SH-SY5Y (cell line): ENCODE measurements around the gene SENP5.

Source experiments
- GATA2 ChIP-seq: IDR thresholded peaks from 2 replicates; pipeline ENCODE4 v1.6.1; 2011; ENCODE audit warnings: mild to moderate bottlenecking, low read depth, low read length
- GATA3 ChIP-seq: IDR thresholded peaks from 2 replicates; pipeline ENCODE4 v1.6.1; 2011; ENCODE audit warnings: low read depth, mild to moderate bottlenecking, low read length, moderate library complexity

SENP5 gene

DNA sequence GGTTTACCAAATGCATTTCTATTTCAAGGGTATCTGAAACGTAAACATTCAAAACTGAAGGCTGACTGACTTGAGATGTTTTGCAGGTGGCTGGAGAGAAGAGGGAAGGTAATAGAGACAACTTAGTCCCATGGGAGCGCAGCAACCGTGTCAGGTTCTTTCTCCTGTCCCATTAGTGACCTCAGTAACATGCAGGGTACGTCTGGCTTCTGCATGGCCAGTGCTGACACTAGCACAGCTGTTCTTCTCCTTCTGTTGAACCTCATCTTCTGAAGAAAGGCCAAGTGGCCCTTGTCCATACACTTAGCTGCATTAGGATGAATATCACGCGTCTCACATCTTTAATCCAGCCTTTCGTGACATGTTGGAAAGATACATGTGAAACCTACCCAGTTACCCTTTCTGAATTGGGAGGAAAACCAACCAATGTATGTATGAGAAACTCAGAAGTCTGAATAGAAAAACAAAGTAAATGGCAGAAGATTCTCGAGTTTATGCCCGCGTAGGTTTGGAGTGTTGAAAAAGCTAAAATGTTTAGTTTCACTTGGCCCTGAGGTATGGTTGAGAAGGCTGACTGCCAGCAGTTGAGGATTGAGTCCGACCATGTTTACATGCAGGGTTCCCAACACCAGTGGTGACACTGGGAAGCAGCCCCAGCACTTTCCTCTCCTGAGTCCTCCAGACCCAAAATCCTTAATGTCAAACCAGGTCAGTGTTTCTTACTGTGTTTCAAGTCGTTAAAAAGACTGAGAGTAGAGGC is 64.3 kb downstream of the SENP5 start:
- no peak for TF ChIP-seq GATA2
- no peak for TF ChIP-seq GATA3

DNA sequence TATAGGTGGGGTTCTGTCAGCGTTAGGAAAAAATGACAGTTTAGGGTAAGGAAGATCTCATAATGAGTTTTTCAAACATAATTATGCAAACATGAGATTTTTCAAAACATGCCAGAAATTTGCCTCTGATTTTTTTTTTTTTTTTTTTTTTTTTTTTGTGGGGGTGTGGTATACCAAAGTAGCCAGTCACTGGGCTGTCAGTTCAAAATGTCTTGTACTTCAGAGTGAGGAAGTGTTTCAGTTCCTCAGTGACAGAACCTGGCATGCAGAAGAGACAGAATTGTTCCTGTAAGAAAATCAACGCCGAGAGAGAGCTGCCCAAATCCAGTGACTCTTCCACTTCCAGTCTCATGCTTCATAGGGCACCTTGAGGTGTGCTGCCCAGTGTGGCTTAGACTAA is 64.9 kb downstream of the SENP5 start:
- no peak for TF ChIP-seq GATA3
- TF ChIP-seq GATA2: no peak

DNA sequence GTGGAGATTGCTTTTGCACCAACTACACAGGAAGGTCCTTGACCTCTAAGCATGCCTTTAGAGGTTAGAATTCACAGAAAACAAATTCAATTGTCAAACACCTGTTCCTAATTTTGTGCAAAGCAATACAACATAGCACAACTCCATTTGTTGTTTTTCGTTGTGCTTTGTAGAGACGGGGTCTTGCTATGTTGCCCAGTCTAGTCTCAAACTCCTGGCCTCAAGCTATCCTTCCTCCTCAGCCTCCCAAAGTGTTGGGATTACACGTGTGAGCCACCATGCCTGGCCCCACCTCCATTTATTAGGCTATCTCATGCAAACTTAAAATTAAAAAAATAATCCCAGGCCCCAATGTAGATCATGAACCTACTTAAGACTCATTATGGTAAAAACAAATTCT is 68.6 kb downstream of the SENP5 start:
- TF ChIP-seq GATA2: no peak
- no peak for TF ChIP-seq GATA3

DNA sequence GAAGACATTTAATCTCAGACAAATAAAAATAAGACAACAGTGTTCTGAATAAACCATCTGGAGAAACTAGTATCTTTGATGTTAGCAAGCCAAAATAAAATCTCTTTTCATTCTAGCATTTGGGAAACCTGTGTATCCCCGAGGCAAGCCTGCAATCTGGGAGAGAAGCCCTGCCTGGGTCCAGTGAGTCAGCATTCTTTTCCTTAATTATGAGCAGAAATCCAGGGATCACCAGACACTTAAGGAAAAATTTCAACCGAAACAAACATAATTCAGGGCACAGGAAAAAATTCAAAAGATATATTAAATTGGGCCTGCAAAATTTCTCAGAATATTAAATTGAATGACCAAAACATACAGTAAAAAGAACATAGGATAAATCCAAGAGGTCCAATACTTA is 70.4 kb downstream of the SENP5 start:
- TF ChIP-seq GATA3 (no peak), GATA2 (no peak)

DNA sequence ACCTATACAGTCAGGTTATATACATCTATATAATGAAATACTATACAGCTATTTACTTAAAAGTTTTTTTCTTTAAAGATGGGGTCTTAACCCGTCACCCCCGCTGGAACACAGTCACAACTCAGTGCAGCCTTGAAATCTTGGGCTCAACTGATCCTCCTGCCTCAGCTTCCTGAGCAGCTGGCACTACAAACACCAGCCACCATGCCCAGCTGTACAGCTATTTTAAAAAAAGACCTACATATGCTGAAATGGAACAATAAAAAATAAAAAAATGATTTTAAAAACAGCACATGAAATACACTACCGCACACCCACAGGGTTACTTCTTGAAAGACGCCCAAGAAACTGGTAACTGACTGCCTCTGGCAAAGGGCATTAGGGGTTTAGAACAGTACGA is 70.9 kb downstream of the SENP5 start:
- TF ChIP-seq GATA2 (no peak), GATA3 (no peak)

DNA sequence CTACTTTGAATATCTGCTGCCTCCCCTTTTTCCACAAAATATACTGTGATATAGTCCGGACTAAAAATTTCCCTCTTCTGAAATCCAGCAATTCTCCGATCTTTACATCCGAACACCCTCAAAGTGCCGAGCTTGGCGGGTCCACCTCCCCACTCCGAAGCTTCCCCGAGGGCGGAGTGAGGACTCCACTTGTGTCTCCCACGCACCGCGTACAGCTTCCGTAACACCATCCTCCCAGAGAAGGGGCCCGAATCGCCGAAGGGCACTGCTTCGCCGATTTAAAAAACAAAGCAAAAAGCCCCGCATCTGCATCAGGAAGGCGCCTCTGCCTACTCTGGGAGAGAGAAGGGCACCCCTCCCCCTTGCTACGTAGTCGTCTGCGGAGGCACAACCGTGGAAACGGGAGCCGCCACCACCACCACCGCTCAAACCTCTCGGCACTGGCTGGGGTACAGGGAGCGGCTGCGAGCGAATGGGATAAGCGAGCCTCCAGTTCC is 74.1 kb downstream of the SENP5 start:
- TF ChIP-seq GATA2 (no peak), GATA3 (no peak)

DNA sequence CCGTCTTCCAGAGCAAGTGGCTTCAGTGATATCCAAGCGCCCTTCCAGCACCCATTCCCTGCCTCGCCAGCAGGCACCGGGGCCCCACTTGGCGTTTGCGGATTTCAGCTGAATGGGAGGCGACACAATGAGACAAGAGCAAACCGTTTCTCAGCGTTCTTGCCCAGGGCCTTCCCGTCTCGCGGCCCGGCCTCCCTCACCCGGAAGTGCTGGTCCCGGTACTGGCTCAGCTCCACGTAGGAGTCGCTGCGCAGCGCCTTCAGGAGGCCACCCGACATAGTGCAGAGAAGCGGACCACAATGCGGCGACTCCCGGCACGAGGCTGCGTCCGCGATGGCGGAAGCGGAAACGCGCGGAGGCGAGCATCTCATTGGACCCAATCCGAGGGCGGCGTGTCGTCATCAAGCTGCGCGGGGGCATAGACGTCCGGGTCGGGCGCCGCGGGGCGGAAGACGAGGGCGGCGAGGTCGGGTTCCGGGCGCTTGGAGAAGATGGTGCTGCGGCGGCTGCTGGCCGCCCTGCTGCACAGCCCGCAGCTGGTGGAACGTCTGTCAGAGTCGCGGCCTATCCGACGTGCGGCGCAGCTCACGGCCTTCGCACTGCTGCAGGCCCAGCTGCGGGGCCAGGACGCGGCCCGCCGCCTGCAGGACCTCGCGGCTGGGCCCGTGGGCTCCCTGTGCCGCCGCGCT is 74.7 kb downstream of the SENP5 start, which contains the start of gene NCBP2:
Gene NCBP2 (minus strand): TSS at position 303 of the 689 bp plus-strand sequence. CDS start 25 bp downstream, at position 278.
- TF ChIP-seq GATA2 (no peak; the same call in 1 of the 2 replicates), GATA3 (no peak)

DNA sequence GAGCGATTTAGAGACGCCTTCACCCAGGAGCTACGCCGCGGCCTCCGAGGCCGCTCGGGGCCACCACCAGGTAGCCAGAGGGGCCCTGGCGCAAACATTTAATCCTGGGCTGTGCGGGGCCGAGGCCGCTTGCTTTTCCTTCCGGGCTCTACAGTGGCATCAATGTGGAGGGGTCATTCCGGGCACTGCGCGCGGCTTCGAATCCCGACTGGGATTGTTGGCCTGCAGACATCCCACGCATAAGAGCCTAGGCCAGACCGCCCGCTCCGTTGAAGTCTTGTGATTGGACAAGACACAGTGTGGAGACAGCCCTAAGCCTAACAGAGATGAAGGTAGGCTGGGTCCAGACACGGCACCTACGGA is 75.2 kb downstream of the SENP5 start:
- no peak for TF ChIP-seq GATA3
- no peak for TF ChIP-seq GATA2

DNA sequence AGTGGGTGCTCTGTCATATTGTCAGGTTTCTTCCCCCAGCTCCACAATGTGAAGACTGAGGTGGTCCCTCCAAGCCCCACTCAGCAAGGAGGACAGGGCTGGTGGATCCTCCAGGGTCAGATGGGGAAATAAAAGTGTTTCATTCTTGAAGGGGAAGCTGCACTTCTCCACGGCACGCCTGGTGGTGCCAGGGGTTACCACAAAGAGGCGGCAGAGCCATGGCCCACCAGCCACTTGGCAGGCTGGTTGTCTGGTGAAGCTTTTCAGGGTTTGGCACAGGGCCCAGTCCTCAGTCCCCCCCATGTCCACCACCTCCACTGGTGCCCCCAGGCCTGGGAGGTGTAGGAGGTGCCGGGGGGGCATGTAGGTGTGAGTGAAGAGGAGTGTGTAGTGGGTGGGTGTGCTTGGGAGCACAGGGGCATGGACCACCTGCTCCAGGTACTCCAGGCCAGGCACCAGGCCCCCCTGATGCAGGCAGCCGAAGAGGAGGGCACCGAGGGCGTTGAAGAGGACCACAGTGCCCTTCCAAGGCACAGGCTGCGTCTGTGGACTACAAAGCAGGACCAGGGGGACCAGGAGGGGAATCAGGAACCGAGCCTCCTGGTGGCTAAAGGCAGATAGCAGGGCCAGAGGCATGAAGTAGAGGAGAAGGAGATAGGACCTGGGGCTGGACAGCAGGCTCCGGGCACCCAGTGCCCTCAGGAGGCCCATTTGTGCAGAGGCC is 79.6 kb downstream of the SENP5 start:
- TF ChIP-seq GATA3: no peak
- TF ChIP-seq GATA2: no peak

DNA sequence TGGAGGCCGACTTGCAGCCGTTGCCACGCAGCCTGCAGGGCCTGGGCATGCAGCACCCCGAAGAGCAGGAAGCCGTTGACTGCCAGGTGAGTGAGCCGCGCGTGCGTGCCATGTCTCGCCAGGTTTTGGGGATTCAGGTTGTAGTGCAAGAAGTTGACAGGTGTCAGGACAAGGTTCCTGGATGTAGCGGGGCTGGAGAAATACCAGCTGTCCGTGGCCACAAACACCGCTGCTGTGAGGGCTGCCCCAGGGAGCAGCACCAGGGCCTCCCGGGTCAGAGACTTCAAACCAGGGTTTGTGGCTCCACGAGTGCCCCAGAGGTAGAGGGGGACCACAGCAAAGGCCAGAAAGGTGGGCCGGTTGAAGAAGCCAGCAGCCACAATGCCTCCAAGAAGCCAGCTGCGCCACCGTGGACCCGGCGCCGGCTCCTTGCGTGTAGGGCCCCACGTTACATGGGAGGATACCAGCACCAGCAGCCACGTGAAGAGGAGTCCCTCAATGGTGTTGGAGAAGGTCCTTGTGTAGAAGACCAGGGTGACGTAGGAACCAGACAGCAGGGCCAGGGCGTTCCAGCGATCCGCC is 80.2 kb downstream of the SENP5 start:
- TF ChIP-seq GATA3 (no peak), GATA2 (no peak)

DNA sequence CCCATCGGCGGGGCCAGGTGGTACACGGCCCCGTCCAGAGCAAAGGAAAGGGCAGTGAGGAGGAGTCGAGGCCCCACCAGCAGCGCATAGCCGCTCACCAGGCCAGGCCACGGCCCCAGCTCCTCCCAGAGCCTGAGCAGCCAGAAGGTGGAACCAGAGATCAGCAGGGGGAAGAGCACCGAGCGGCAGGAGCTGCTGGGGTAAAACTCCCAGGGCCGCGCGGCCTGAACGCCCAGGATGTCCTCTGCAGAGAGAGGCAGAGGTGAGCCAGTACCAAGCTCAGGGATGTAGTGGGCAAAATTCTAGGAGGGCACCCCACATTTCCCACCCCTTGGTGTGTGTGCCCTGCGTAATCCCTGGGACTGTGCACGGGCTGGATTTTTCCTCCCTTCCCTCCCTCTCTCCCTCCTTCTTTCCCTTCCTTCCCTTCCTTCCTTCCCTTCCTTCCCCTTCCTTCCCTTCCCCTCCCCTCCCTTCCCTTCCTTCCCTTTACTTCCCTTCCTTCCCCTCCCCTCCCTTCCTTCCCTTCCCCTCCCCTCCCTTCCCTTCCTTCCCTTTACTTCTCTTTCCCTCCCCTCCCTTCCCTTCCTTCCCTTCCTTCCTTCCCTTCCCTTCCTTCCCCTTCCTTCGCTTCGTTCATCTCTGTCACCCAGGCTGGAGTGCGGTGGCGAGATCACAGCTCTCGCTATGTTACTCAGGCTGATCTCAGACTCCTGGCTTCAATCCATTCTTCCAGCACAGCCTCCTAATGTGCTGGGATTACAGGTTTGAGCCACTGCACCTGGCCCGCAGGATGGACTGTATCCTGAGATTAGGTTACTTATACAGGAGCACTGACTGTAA is 80.9 kb downstream of the SENP5 start:
- TF ChIP-seq GATA2: no peak
- no peak for TF ChIP-seq GATA3

DNA sequence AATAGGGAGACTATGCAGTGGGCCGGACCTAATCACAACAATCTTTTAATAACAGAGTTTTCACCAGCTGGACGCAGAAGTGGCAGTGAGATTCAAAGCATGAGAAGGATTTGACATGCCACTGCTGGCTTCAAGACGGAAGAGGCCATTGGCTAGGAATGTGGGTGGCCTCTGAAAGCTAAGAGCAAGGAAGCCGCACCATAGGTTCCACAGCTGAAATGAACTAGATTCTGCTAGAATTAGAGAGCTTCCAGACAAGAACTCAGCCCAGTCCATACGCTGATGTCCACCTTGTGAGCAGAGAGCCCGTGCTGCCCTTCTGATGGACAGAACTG is 81.5 kb downstream of the SENP5 start:
- TF ChIP-seq GATA3 (no peak), GATA2 (no peak)

DNA sequence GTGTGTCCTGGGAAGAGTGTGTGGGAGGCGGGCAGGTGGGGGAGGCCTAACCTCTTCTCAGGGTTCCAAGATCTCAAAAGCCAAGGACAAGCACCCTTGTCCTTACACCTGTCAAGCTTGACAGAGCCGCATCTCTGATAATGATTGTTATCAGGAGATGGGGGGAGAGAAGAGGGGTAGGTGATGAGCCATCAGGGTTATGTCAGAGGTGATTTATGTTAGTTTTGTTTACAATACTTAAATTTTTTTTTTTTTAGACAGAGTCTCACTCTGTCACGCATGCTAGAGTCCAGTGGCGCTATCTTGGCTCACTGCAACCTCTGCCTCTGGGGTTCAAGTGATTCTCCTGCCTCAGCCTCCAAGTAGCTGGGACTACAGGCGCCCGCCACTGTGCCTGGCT is 82.0 kb downstream of the SENP5 start:
- TF ChIP-seq GATA3 (no peak), GATA2 (no peak)
